Fibroblast of skin of left quadriceps (primary cell): ENCODE results near the gene JAKMIP1.
A peak's percentile ranks its signal among the peaks of the same experiment; 100 is the strongest.

ENCODE experiments used
- DNase-seq, 2 experiments: peaks; one replicate each; pipeline ENCODE4 v3.0.0-alpha.2; 2013; ENCODE audit warnings: low read depth in 2 of 2

Gene JAKMIP1

GRCh38 chr4:6042293-6043063, 157.9 kb downstream of the JAKMIP1 start:
- no peak for DNase-seq

- DNase-seq = no peak
Observed at GRCh38 chr4:6041800-6042199, 158.5 kb downstream of the JAKMIP1 start.

GRCh38 chr4:6038711-6039110, 161.6 kb downstream of the JAKMIP1 start:
- no peak for DNase-seq

- no peak for DNase-seq
Observed at GRCh38 chr4:6035786-6036185, 164.6 kb downstream of the JAKMIP1 start.

- DNase-seq = no peak
Observed at GRCh38 chr4:6033381-6033780, 167.0 kb downstream of the JAKMIP1 start.

GRCh38 chr4:6032249-6033244, 167.8 kb downstream of the JAKMIP1 start:
- no peak for DNase-seq

DNA sequence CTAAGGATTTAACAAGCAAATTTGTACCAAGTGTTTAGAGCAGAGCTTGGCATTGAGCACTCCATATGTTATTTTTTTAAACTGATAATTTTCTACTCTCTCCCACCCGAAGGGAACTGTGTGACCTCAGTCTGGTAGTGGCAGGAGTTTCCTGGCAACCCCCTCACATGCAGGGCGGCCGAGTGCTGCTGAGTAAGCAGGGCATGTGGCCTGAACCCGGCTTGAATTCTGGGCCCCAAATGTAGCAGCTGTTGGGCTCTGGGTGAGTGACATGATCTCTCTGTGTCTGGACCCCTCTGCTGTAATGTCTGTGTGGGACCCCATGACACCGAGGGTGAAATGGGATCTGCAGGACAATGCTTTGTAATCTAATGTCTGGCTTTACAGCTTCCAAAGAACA, 168.5 kb downstream of the JAKMIP1 start:
- DNase-seq = no peak

GRCh38 chr4:6030679-6031078, 169.7 kb downstream of the JAKMIP1 start:
- DNase-seq = no peak

GRCh38 chr4:6029254-6029653, 171.1 kb downstream of the JAKMIP1 start:
- no peak for DNase-seq

- no peak for DNase-seq
Observed at GRCh38 chr4:6028168-6028567, 172.2 kb downstream of the JAKMIP1 start.

GRCh38 chr4:6027392-6027791, 173.0 kb downstream of the JAKMIP1 start:
- no peak for DNase-seq

DNA sequence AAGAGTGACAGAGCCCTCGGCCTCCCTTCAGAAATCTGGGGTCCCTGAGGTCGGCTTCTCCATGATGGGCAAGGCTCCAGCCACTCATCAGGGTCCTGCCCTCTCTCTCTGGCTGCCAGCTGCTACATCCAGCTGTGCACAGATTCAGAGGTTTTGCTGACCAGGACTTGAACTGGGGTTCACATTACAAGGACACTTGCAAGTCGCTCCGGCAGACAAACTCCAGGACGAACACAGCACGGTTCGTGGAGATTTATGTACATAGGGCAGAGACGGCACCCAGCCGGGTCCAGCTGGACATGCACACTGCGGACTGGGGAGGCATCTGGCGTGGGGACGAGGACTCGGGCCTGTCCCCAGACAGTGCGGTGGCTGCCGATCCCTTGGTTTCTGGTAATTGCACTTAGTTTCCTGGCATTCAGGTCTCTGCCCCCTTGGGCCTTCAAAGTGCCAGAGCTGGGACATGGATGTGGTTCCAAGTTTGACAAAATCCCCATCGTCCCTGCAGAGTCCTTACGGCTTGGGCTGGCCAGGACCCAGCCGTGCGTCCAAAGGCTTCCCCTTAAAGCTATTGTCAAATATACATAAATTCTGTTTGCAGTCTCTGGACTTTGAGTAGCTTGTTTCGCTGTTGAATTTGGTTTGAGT, 175.9 kb downstream of the JAKMIP1 start:
- no peak for DNase-seq

DNA sequence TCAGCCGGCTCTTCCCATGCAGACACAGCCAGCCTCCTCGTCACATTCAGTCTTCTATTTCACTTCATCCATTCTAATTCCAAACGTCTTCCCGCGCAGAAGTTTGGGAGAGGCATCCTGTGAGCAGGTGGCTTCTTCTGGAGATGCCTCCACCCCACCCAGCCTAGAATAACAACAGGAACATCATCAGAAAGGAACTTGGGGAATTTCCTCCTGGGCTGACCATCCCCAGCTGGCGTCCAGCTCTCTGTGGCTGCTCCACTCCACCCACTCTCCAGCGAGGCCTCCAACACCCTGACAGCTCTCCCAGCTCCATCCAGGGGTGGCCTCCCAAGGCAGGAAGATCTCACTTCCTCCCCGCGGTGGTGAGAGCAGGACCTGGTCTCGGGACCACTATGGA, 176.6 kb downstream of the JAKMIP1 start:
- no peak for DNase-seq

DNA sequence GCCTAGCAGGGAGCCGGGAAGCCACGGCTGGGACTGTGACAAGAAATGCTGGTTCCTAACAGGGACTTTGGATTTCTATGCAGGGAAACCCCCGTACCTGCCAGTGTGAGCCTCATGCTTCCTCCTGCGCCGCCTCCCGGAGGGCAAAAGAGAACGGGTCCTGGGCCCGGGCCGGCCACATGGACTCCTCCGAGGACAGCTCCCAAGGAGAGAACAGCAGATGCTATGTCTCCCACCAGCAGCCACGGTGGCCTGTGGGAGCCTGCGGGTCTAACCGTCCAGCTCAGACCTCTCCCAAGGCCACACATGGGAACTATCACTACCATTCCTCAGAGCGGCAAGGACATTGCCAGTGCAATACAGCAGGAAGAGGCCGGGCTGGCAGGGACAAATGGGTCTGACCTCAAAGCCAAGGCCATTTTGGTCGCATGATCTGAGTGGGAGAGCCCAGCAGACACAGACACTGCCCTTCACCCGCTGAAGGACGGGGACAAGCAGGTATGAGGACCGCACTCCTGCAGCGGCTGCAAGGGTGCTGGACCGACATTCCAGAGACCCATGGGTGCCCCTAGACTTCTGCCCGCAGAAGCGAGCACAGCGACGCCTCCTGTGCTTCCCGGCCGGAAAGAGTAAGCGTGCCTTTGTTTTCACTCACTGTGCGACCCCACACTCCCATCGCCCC, 177.6 kb downstream of the JAKMIP1 start:
- no peak for DNase-seq

- DNase-seq = no peak
Observed at GRCh38 chr4:6021831-6022606, 178.3 kb downstream of the JAKMIP1 start.

GRCh38 chr4:6020613-6021012, 179.7 kb downstream of the JAKMIP1 start:
- no peak for DNase-seq

DNA sequence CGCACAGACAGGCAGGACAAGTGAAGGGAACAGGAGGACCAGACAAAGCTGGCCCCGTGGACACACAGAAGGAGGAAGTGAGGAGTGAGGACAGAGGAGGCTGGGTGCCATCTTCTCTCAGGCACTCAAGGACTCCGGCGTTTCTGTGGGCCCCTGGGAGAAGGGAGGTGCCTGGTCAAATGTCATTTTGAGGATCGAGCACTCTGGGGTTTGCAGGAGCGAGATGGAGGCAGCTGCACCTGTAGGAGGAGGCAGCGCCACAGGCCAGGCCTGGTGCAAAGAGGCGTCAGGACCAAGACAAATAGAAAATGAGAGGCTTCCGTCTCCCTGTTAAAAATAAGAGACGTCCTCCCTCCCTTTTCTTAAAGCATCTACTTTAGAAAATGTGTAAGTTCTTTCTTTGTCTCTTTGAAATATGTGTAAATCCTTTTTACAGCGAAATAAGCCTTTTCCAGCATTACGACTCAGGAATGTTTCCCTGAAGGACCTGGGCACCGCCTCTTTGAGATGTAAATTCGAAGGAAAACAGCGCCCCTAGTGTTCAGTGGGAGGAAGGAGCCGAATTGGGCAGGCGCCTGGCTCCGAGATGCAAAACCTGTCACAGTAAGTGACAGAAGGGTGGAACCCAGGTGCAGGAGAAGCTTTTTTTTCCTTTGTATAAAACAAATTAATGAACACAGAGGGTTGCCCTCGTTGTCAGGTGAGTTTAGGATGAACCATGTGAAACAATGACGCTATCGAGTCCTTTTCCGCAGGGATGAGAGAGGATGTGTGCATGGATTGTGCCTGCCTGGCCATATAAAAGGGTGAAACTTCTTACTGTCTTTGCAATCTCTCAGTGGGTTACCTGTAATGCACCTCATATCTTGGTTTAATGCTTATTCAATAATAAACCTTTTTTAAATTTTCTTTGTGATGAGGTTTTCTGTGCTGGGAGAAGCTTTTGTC, 180.8 kb downstream of the JAKMIP1 start:
- DNase-seq = peak; percentile 5 to 12

- no peak for DNase-seq
Observed at GRCh38 chr4:6018331-6018730, 182.0 kb downstream of the JAKMIP1 start, which contains the start of gene C4orf50. TSS of gene C4orf50 (minus strand) at chr4:6018431.

DNA sequence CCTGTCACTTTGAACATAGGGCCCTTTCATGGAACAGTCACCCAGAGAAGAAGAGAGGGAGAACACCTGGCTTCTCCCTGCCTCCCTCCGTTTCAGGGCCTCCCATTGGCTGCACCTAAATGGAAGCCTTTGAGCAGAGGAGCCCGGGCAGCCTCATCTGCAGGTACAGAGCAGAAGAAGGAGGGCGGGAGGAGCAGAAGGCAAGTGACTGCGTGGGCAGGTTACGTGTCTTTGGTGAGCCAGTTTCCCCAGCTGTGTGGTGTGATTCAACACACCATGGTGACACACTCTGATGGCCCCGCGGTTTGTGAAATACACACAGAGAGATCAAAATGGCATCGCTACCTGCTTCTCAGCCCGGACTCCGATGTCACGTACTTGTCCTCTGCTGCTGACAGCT, 182.5 kb downstream of the JAKMIP1 start:
- no peak for DNase-seq

- DNase-seq = no peak
Observed at GRCh38 chr4:6017030-6017429, 183.3 kb downstream of the JAKMIP1 start.
